Posterior vena cava (tissue), 2 donors: ENCODE data around the gene TMF1. TPM values are rescaled to one million over a fixed set of nuclear protein-coding genes. Genes with fewer than 3 reads are reported as not detected.

Experiments used
- DNase-seq: peaks from one replicate; pipeline ENCODE4 v3.0.0-alpha.2; 2020; ENCODE audit warnings: low spot score
- intact Hi-C, 2 donors: fragments of 100-400 bp; cut with DNase I; formaldehyde crosslinking; loops; one replicate each; pipeline versions ENCODE4 v1.14.1 to v1.14.2; 2022 to 2023
- microRNA-seq, 2 donors: library from miRNA; unstranded; fragments of <30 nt; microRNA quantifications; one replicate each; pipeline ENCODE4 v1.2.0, GENCODE V29; 2020 to 2021; ENCODE audit warnings: borderline microRNAs expressed in 2 of 2
- total RNA-seq, 2 donors: library from RNA; stranded (reverse); fragmentation: NEBNext Ultra II Directional; extraction: Animal tissue kit (Norgen Biotek cat#: 25700); gene quantifications; one replicate each; pipeline ENCODE4 v1.2.1, GENCODE V29; 2021
- donor health status: DM: yes; HTN: yes; CAD: no.
- donor health status: DM: yes; HTN: yes; CAD: no.

The TMF1 gene
- total RNA-seq, 2 donors from 2014 or later, result 30.7 to 41.0 TPM

- intact Hi-C loops, result no loop called here
- no peak for DNase-seq
Observed at GRCh38 chr3:68996356-68996995, 55.7 kb downstream of the TMF1 start.

GRCh38 chr3:68988740-68989139, 63.4 kb downstream of the TMF1 start:
- intact Hi-C loops, result no loop called here
- no peak for DNase-seq

- intact Hi-C loops, result no loop called here
- no peak for DNase-seq
Observed at GRCh38 chr3:68987322-68987721, 64.8 kb downstream of the TMF1 start.

GRCh38 chr3:68986496-68987208, 65.5 kb downstream of the TMF1 start:
- no peak for DNase-seq

GRCh38 chr3:68985146-68985790, 66.9 kb downstream of the TMF1 start:
- no peak for DNase-seq
- intact Hi-C loops, result no loop called here

More at GRCh38 chr3:68986496-68987208, 65.5 kb downstream of the TMF1 start:
- intact Hi-C loops, result no loop called here

- intact Hi-C loops, result no loop called here
- DNase-seq, result no peak
Observed at GRCh38 chr3:68984011-68984530, 68.1 kb downstream of the TMF1 start.

GRCh38 chr3:68977486-68978167, 74.5 kb downstream of the TMF1 start:
- intact Hi-C loops, result no loop called here
- DNase-seq, result no peak

- intact Hi-C loops, result no loop called here
- DNase-seq, result no peak
Observed at GRCh38 chr3:68974711-68975110, 77.4 kb downstream of the TMF1 start.

- intact Hi-C loops, result no loop called here
- no peak for DNase-seq
Observed at GRCh38 chr3:68973639-68974038, 78.5 kb downstream of the TMF1 start.

GRCh38 chr3:68972358-68972979, 79.7 kb downstream of the TMF1 start:
- intact Hi-C loops, result no loop called here
- no peak for DNase-seq

Small RNA genes lying within 50 kb of the gene (microRNA-seq; reads per million reads assigned to microRNA genes)
- 0.26 to 0.32 reads per million in 2 donors for gene MIR3136

Other genes with a start within 250 kb of the TMF1 start
- not detected for gene TAFA4, start 119.8 kb downstream of the TMF1 start, total RNA-seq
- 10 to 100 TPM; 67.6 to 87.8 TPM for gene EOGT, start 38.6 kb downstream of the TMF1 start, total RNA-seq
- gene UBA3, start 28.0 kb upstream of the TMF1 start, total RNA-seq, result 10 to 100 TPM; 53.0 to 57.9 TPM
- gene ARL6IP5, start 32.6 kb upstream of the TMF1 start, total RNA-seq, result 100 to 1,000 TPM; 153 to 174 TPM
- gene LMOD3, start 70.3 kb upstream of the TMF1 start, total RNA-seq, result not detected